Measurements from ENCODE around the gene C6orf132. TPM values are rescaled to one million over a fixed set of nuclear protein-coding genes. Genes with fewer than 3 reads are reported as not detected.
A peak's percentile ranks its signal among the peaks of the same experiment; 100 is the strongest.
"Not testable (repeated sequence)": the region's sequence is repeated elsewhere in the genome, so short reads cannot be mapped to it uniquely, and the experiment has no call there.

The C6orf132 gene
- total and polyA plus RNA-seq, 9 of the 15 experiments (the other 6 are each of a cell fraction or from before 2014, with no cell fraction given): 0.06 to 0.35 (median 0.14) TPM

- H3K9me3 ChIP-seq (replicated peaks; ENCODE audit: control insufficient read depth, insufficient read depth, low read depth, low read length); intact Hi-C loops (cut with micrococcal nuclease); H3K9ac ChIP-seq (ENCODE audit: insufficient read depth in 1 of 2, low read depth in 2 of 2, low read length in 2 of 2); H3K27ac ChIP-seq (ENCODE audit: extremely low read depth, low read depth, low read length); H3K36me3 ChIP-seq (ENCODE audit: control insufficient read depth, insufficient read depth, low read length); H3K4me3 ChIP-seq; DNase-seq (ENCODE audit: extremely low read depth in 1 of 4, low spot score in 3 of 4); H3K4me2 ChIP-seq (ENCODE audit: insufficient read depth, low read length); H2AFZ ChIP-seq (ENCODE audit: low read depth, low read length); in situ Hi-C loops (cut with MboI); ATAC-seq; BruUV-seq (replicated peaks); FAIRE-seq; H3K9me1 ChIP-seq (ENCODE audit: control insufficient read depth, insufficient read depth, low read length); H4K20me1 ChIP-seq (replicated peaks; ENCODE audit: control insufficient read depth, insufficient read depth, low read length); H3K79me2 ChIP-seq (ENCODE audit: control insufficient read depth, insufficient read depth, low read length): not testable (repeated sequence)
- POLR2A ChIA-PET: interaction anchor here (3.2 kb wide), 1 partner anchor 14 kb away, joined by 18 read pairs; no protein-coding TSS in a partner anchor
- CTCF ChIA-PET (ENCODE audit: low intra/inter-chr PET ratio): interaction anchor here (0.5 kb wide), 1 partner anchor 377 kb away, joined by 3 read pairs; no protein-coding TSS in a partner anchor
- TF ChIP-seq KDM1A (IDR thresholded peaks at IDR 0.05): peak; percentile 74 to 84
- TF ChIP-seq SMARCA5 (IDR thresholded peaks at IDR 0.05): 0 out of 2 replicates have a peak, but pooled peaks have one; percentile 74
- TF ChIP-seq PHF20 (IDR thresholded peaks at IDR 0.05; ENCODE audit: partially characterized antibody): peak; percentile 17
- peak; percentile 46; the same call in 1 of the 2 replicates for TF ChIP-seq HDAC2 (IDR thresholded peaks at IDR 0.05)
- peak; percentile 58 for TF ChIP-seq BRD9 (IDR thresholded peaks at IDR 0.05; ENCODE audit: low read depth, partially characterized antibody)
- TF ChIP-seq HDAC1 (IDR thresholded peaks at IDR 0.05): peak in 1 of 2 experiments; percentile 49; a peak in 1 of 4 replicates
- TF ChIP-seq ZFP36 (IDR thresholded peaks at IDR 0.05; ENCODE audit: low read depth, low read length, partially characterized antibody): peak; percentile 76
- TF ChIP-seq OTX1 (CRISPR knock-in tag; IDR thresholded peaks at IDR 0.05): 0 out of 2 replicates have a peak, but pooled peaks have one; percentile 26
- TF ChIP-seq ADNP (tag; IDR thresholded peaks at IDR 0.05): peak; percentile 42; the same call in 1 of the 2 replicates
- peak; percentile 57 for TF ChIP-seq RBM25 (IDR thresholded peaks at IDR 0.05; ENCODE audit: low read depth, low read length, severe bottlenecking)
- peak; percentile 94 for TF ChIP-seq BCOR (IDR thresholded peaks at IDR 0.05)
- 2% methylated on average over 3 of the region's 4 CpGs for WGBS (ENCODE audit: insufficient coverage, low coverage, missing lambda C conversion rate)
- peaks cover 5 to 11% of the 10 kb centered on the region in 2 experiments; a peak in 4 of 5 replicates for H3K4me1 ChIP-seq (replicated peaks in 1 of 2; ENCODE audit: control insufficient read depth in 2 of 2, insufficient read depth in 2 of 2, low read length in 2 of 2)
- peaks cover 9 to 28% of the 10 kb centered on the region in 2 experiments; a peak in 4 of 5 replicates for H3K27me3 ChIP-seq (ENCODE audit: control insufficient read depth in 2 of 2, insufficient read depth in 2 of 2, low read length in 2 of 2)
These were observed 10.3 kb upstream of the C6orf132 start for GRCh38 chr6:42152528-42153213.

Data from K562 (cell line).